Stimulated activated CD8-positive, alpha-beta memory T cell treated with anti-CD3 and anti-CD28 coated beads, Interleukin-7, amount 100 ng/mL, for 1 hour (primary cell): ENCODE measurements around the gene FAM170B.

Experiments used
- DNase-seq, 2 donors: peaks; one replicate each; pipeline ENCODE4 v3.0.0-alpha.2; 2020; ENCODE audit warnings: low read depth in 2 of 2

FAM170B gene

GRCh38 chr10:49105076-49105475, 28.7 kb downstream of the FAM170B start:
- DNase-seq: no peak

DNA sequence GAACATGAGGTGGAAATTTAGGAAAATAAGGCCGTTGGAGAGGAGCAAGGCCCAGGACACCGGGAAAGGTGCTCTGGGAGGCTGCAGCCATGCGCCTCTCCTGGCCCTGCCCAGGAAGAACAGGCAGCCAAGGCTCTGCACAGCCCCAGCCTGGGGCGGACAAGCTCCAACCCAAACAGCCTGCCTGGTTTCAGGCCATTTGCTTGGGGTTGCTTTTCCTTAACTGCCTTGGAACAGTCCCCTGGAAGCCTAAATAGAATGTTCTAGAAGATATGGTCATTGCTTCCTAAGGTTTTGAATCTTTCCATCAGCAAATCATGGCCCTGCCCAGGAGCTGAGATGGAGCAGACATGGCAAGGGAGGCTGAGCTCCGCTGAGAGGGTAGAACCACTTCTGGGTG, 29.5 kb downstream of the FAM170B start:
- no peak for DNase-seq

GRCh38 chr10:49103761-49104160, 30.1 kb downstream of the FAM170B start:
- DNase-seq: no peak

DNA sequence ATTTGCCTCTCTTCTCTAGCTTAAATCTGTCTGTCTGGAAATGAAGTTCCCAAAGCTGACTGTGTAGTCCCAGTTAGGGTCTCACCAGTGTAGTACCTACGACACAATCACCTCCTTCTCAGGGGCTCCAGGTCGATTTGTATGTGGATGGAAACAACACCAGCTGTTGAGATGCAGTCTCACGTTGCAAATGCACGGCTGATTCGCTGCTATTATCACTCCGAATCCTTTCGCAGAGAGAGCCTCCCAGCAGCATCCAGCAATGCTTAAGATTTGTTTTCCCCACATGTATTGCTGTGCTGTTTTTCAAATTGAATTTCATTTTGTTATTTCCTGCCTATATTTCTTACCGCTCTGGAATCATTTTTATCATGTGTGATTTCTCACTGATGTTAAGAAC, 34.8 kb downstream of the FAM170B start:
- no peak for DNase-seq

- DNase-seq: no peak
Observed at GRCh38 chr10:49096890-49097445, 36.9 kb downstream of the FAM170B start.

DNA sequence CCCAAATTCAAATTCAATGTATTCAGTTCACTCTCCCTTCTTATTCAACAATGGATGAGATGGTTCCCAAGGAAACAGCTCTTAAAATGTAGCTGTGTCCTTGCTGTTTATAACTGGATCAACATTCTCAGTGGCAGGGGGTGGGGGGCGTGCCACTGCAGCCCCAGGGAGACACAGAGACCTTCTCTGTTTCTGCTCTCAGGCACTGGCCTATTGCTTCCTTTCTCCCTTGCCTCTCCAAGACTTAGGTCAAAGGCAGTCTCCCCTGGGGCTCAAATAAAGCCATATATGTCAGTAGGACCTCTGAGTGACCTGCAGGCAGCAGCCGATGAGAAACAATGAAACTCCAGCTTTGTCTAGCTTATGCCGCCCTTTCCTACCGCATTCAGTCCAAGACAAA, 39.2 kb downstream of the FAM170B start:
- no peak for DNase-seq

DNA sequence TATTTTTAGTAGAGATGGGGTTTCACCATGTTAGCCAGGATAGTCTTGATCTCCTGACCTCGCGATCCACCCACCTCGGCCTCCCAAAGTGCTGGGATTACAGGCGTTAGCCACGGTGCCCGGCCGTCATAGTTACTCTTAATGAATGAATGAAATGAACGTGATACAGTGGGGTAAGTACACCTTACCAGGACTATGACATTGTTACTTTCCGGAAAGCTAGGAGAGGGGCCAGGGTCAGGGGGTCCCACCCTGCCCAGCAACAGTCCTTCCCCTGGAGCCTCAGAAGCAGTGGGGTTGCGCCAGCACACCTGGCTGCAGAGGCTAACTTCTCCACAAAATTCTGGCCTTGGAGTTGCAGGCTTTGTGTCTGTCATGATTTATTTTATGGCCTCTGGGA, 39.9 kb downstream of the FAM170B start:
- DNase-seq: no peak

DNA sequence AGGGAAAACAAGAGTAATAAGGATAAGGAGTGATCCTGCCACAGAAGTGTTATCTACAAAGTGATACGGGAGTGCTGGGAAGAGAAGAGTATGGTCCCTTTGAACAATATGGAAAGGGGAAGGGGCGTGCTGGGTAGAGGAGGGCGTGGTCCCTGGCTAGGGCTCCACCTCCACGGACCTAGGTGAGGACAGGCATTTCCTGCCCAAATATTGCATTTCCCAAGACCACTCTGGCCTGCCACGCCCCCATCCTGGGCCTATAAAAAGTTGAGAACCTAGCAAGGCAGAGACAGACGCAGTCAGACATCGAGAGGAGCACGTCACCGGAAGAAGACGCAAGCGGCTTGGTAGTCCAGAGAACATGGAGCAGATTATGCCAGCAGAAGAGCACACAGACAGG, 41.3 kb downstream of the FAM170B start:
- no peak for DNase-seq

DNA sequence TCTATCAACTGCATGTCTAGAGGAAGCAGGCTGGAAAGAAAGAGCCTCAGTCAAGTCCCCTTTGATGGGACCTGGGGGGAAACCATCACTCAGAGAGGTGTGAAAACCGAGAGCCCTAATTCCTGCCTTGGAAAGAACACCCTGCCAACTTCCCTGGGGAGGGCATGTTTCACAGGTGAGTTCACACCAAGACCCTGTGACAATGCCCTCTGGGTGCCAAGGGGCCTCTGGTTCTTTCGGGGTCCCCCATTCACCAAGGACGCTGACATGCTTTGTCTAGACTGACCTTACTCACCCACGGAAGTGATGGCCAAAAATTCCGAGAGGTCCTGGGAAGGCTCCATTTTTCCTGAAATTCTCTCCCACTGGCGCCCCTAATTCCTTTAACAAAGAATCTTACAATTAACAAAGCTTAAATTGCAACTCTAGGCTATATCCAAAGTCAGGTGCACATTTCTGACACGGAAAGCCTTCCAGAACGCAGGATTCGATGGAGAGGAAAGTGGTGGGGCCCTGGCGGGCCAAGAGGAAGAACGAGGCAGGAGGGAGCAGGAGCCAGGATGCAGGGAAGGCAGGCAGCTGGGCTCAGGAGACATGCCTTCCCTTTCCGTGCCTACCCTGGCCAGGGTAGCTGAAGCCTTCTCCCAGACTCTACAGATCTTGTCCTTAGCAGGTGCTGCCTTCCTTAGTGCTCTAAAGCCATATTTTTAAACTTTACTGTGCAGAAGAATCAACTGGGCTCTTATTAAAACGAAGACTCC, 42.2 kb downstream of the FAM170B start:
- no peak for DNase-seq

GRCh38 chr10:49090696-49091380, 43.0 kb downstream of the FAM170B start:
- no peak for DNase-seq

- no peak for DNase-seq
Observed at GRCh38 chr10:49090189-49090575, 43.6 kb downstream of the FAM170B start.

DNA sequence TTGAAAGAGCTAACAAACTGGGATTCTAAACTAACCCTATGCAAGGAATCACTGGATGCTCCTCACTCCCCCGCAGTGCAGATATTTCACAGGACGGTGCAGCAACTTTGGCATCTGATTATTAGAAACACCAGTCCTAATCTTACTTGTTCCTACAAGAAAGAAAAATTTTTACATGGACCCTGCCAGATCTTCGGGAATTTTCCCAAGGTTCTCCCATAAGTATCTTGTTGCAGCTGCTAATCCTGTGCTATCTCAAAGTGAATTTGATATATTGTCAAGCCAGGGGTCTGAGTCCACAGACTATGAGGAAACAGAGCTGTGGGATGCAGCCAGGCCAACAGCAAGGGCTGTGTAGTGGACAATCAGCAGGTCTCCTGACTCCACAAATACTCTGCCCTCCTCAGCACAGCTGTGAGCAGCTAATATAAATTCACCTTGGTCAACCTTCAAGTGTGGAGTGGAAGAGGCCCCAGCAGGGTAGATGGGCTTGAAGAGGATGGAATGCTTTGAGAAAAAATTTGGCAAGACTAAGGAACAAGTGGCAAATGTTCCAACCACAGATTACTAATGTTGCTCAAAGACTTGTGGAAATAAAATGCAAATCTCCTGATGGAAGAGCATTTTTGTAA, 44.1 kb downstream of the FAM170B start:
- no peak for DNase-seq

DNA sequence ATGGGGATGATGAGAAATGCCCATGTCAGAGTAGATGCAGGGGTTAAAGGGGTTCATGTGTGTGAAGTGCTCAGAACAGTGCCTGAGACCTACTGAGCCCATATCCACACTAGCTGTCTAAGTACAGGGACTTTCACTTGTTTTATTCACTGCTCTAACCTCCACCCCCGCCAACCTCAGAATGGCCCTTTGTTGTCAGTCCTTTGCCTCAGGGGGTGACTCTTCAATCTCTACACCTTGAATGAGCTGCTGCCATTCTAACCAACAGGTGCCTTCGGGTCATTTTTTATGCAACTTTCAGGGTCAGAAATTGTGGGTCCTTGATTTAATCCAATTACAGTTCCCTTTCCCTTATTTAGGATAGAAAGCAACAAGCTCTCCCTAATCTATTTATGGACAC, 44.7 kb downstream of the FAM170B start:
- DNase-seq: no peak

DNA sequence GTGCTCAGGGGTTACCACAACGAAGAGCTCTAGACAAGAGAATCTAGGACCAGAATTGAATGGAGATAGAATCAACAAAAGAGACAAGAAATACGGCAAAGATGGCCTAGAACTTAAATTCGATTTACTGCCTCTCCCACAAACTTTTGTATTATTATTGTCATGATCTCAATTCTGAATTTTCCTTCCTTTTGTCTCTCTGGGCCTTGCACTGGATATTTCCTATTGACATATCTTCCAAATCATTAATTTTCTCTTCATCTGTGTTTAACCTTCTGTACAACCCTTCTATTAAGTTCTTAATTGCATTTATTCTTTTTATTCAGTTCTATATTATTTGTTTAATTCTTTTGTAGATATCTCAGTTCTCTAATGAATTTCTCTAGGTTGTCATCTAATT, 46.9 kb downstream of the FAM170B start:
- DNase-seq: no peak

- DNase-seq: no peak
Observed at GRCh38 chr10:49083261-49083660, 50.6 kb downstream of the FAM170B start.

DNA sequence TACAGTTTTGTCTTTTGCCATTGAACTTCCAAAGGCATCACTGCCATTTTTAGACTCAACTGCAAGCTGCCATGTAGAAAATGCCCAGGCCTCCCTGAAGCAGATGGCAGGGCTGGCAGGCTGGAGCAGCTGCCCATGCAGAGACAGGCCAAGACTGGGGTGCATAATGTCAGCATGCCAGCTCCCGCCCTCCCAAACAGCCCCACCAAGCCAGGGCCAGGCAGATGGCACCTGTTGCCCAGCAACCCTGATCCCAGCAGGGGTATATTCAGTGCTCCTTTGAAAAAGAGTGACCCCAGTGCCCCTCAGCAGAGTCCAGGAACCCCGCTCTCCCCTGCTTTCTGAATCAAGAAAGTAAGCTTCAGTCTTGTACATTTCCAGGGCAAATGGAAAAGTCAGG, 51.1 kb downstream of the FAM170B start:
- no peak for DNase-seq

- no peak for DNase-seq
Observed at GRCh38 chr10:49081547-49082275, 52.1 kb downstream of the FAM170B start.
